ENCODE data around the gene PUM1. TPM values are rescaled to one million over a fixed set of nuclear protein-coding genes. Genes with fewer than 3 reads are reported as not detected.

PUM1 gene
- total and polyA plus RNA-seq, 2 donors (not counting 1 experiment from before 2014, with no cell fraction given): 59.3 to 70.5 TPM

DNA sequence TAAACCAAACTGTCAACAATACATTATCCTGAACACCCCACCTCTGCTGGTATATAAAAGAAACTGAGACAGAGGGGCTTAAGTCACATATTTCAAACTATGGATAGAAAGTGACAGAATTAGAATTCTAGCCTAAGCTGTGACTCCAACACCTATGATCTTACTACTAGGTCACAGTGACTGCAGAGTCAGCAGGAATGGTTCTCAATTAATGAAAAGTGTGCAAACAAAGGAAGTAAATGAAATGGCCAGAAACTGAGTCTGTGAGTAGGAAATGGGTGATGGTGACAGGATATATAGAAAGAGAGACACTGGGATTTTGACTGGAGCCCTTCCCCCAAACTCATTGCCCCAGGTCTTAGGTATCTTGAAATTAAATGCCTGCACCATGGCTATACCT, 118.3 kb downstream of the PUM1 start:
- no peak overlapping the region for H3K4me3 ChIP-seq (replicated peaks in 1 of 4; ENCODE audit: control extremely low read depth in 1 of 4, insufficient read depth in 1 of 4, low read depth in 3 of 4, low read length in 4 of 4)
- H3K36me3 ChIP-seq (ENCODE audit: control insufficient read depth, insufficient read depth, low read length): peaks cover 16% of the 10 kb centered on the region
- no peaks in the 10 kb centered on the region for H3K4me1 ChIP-seq (ENCODE audit: control insufficient read depth, extremely low read depth, insufficient read depth, low read length)
- no peak overlapping the region for H3K4me2 ChIP-seq (ENCODE audit: extremely low read depth, insufficient read depth, low read length)
- no peak for DNase-seq (ENCODE audit: low read depth in 2 of 2)
- H3K27me3 ChIP-seq (ENCODE audit: control insufficient read depth, insufficient read depth, low read length): no peaks in the 10 kb centered on the region
- no peak overlapping the region for H2AFZ ChIP-seq (ENCODE audit: low read length)
- no peak overlapping the region for H3K27ac ChIP-seq (ENCODE audit: insufficient read depth, low read length)
- H3K9me3 ChIP-seq (ENCODE audit: control insufficient read depth, insufficient read depth, low read depth, low read length): no peaks in the 10 kb centered on the region
- no peaks in the 10 kb centered on the region for H3K79me2 ChIP-seq (ENCODE audit: control insufficient read depth, insufficient read depth, low read length)
- no peaks in the 10 kb centered on the region for H4K20me1 ChIP-seq (ENCODE audit: control insufficient read depth, extremely low read depth, insufficient read depth, low read length)
- no peak for TF ChIP-seq EZH2 (IDR thresholded peaks at IDR 0.05; ENCODE audit: low read length, missing control alignments)
- TF ChIP-seq, protein P1, sequence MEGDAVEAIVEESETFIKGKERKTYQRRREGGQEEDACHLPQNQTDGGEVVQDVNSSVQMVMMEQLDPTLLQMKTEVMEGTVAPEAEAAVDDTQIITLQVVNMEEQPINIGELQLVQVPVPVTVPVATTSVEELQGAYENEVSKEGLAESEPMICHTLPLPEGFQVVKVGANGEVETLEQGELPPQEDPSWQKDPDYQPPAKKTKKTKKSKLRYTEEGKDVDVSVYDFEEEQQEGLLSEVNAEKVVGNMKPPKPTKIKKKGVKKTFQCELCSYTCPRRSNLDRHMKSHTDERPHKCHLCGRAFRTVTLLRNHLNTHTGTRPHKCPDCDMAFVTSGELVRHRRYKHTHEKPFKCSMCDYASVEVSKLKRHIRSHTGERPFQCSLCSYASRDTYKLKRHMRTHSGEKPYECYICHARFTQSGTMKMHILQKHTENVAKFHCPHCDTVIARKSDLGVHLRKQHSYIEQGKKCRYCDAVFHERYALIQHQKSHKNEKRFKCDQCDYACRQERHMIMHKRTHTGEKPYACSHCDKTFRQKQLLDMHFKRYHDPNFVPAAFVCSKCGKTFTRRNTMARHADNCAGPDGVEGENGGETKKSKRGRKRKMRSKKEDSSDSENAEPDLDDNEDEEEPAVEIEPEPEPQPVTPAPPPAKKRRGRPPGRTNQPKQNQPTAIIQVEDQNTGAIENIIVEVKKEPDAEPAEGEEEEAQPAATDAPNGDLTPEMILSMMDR (conservative IDR thresholded peaks at IDR 0.05 in 1 of 2, IDR thresholded peaks at IDR 0.05 in 1 of 2; ENCODE audit: low read depth in 1 of 2, low read length in 2 of 2): no peak
- no peak overlapping the region for H3K9ac ChIP-seq (ENCODE audit: insufficient read depth, low read length)

DNA sequence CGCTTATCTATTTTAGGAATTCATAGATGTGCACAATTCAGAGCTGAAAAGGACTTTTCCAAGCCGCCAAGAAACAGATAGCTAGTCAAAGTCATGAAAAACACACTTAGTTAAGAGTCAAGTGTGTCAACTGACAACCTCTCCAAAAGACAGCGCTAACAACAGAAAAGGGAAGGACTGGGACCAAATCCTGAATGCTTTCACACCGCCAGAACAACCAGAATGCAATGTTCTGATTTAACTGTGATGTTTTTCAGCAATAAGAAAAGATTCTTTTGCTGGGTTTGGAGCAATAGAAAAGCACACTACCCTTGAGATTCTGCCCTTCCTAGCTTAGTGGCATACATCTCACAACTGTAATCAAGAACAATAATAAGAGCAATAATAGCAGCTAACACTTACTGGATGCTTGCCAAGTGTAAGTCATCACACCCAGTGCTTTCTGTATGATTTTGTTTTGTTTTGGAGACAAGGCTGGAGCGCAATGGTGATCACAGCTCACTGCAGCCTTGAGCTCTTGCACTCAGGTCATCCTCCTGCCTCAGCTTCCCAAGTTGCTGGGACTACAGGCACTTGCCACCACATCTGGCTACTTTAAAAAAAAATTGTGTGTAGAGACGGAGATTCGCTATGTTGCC, 123.1 kb downstream of the PUM1 start:
- Histone ChIP-seq H2AFZ (ENCODE audit: low read length) (no peak overlapping the region), H3K79me2 (ENCODE audit: control insufficient read depth, insufficient read depth, low read length) (no peaks in the 10 kb centered on the region)
- peak in 1 of 2 donors; percentile 28 for DNase-seq (ENCODE audit: low read depth in 2 of 2)

DNA sequence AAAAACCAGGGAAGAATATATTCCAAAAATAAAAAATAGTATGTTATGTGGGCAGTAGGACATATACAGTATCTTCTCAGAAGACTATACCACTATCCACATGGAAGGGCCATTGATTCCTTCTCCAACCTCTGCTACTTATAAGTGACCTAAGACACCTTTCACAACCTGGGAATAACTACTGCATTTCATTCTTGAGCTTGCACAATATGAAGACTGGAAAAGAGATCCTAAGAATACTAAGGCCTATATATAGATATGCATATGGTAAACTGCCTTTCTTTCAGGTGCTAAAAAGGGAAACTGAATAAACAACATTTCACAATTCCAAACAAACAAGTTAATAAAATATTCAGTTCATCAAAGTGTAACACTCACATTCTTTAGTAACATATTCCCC, 125.0 kb downstream of the PUM1 start:
- TF ChIP-seq, protein P1 (conservative IDR thresholded peaks at IDR 0.05 in 1 of 2, IDR thresholded peaks at IDR 0.05 in 1 of 2; ENCODE audit: low read depth in 1 of 2, low read length in 2 of 2): no peak
- no peak for TF ChIP-seq EZH2 (IDR thresholded peaks at IDR 0.05; ENCODE audit: low read length, missing control alignments)
- H3K27ac ChIP-seq (ENCODE audit: insufficient read depth, low read length): no peak overlapping the region
- DNase-seq (ENCODE audit: low read depth in 2 of 2): no peak
- no peak overlapping the region for H3K9ac ChIP-seq (ENCODE audit: insufficient read depth, low read length)
- no peak overlapping the region for H2AFZ ChIP-seq (ENCODE audit: low read length)
- H3K27me3 ChIP-seq (ENCODE audit: control insufficient read depth, insufficient read depth, low read length): no peaks in the 10 kb centered on the region
- H3K4me3 ChIP-seq (replicated peaks in 1 of 4; ENCODE audit: control extremely low read depth in 1 of 4, insufficient read depth in 1 of 4, low read depth in 3 of 4, low read length in 4 of 4): no peak overlapping the region
- H3K36me3 ChIP-seq (ENCODE audit: control insufficient read depth, insufficient read depth, low read length): peaks cover 21% of the 10 kb centered on the region
- H3K4me1 ChIP-seq (ENCODE audit: control insufficient read depth, extremely low read depth, insufficient read depth, low read length): no peaks in the 10 kb centered on the region
- H3K4me2 ChIP-seq (ENCODE audit: extremely low read depth, insufficient read depth, low read length): no peak overlapping the region
- no peaks in the 10 kb centered on the region for H3K9me3 ChIP-seq (ENCODE audit: control insufficient read depth, insufficient read depth, low read depth, low read length)
- H4K20me1 ChIP-seq (ENCODE audit: control insufficient read depth, extremely low read depth, insufficient read depth, low read length): no peaks in the 10 kb centered on the region
- no peaks in the 10 kb centered on the region for H3K79me2 ChIP-seq (ENCODE audit: control insufficient read depth, insufficient read depth, low read length)

More for the DNA sequence above, 123.1 kb downstream of the PUM1 start:
- Histone ChIP-seq H3K9me3 (ENCODE audit: control insufficient read depth, insufficient read depth, low read depth, low read length) (no peaks in the 10 kb centered on the region), H4K20me1 (ENCODE audit: control insufficient read depth, extremely low read depth, insufficient read depth, low read length) (no peaks in the 10 kb centered on the region), H3K27ac (ENCODE audit: insufficient read depth, low read length) (no peak overlapping the region), H3K27me3 (ENCODE audit: control insufficient read depth, insufficient read depth, low read length) (no peaks in the 10 kb centered on the region), H3K4me2 (ENCODE audit: extremely low read depth, insufficient read depth, low read length) (no peak overlapping the region), H3K4me3 (replicated peaks in 1 of 4; ENCODE audit: control extremely low read depth in 1 of 4, insufficient read depth in 1 of 4, low read depth in 3 of 4, low read length in 4 of 4) (no peak overlapping the region), H3K36me3 (ENCODE audit: control insufficient read depth, insufficient read depth, low read length) (peaks cover 10% of the 10 kb centered on the region), H3K9ac (ENCODE audit: insufficient read depth, low read length) (no peak overlapping the region), H3K4me1 (ENCODE audit: control insufficient read depth, extremely low read depth, insufficient read depth, low read length) (no peaks in the 10 kb centered on the region)
- TF ChIP-seq, protein P1 (conservative IDR thresholded peaks at IDR 0.05 in 1 of 2, IDR thresholded peaks at IDR 0.05 in 1 of 2; ENCODE audit: low read depth in 1 of 2, low read length in 2 of 2): no peak
- no peak for TF ChIP-seq EZH2 (IDR thresholded peaks at IDR 0.05; ENCODE audit: low read length, missing control alignments)
